Stomach (tissue), 4 donors: ENCODE measurements around the gene TIGD3.

ENCODE experiments used
- CTCF ChIP-seq, 7 experiments: fragments of 450-650 bp in 4 of 7; fragments of 200-600 bp in 3 of 7; sonication (generic) in 3 of 7; IDR thresholded peaks; one replicate each; pipeline ENCODE4 v1.5.1; 2016 to 2019; ENCODE audit warnings: antibody characterized with exemption in 7 of 7, control low read depth in 2 of 7, mild to moderate bottlenecking in 1 of 7
- EP300 ChIP-seq: sonication (generic); formaldehyde crosslinking; IDR thresholded peaks from one replicate; pipeline ENCODE4 v1.6.1; 2017; ENCODE audit warnings: antibody characterized with exemption
- POLR2A ChIP-seq, 4 donors: fragments of 450-650 bp; IDR thresholded peaks; one replicate each; pipeline ENCODE4 v1.6.1; 2016; ENCODE audit warnings: antibody characterized with exemption in 4 of 4, control low read depth in 2 of 4, mild to moderate bottlenecking in 1 of 4, moderate library complexity in 1 of 4
- POLR2AphosphoS5 ChIP-seq, 3 donors: sonication (generic); formaldehyde crosslinking; IDR thresholded peaks; one replicate each; pipeline ENCODE4 v1.6.1; 2016; ENCODE audit warnings: antibody characterized with exemption in 3 of 3

DNA sequence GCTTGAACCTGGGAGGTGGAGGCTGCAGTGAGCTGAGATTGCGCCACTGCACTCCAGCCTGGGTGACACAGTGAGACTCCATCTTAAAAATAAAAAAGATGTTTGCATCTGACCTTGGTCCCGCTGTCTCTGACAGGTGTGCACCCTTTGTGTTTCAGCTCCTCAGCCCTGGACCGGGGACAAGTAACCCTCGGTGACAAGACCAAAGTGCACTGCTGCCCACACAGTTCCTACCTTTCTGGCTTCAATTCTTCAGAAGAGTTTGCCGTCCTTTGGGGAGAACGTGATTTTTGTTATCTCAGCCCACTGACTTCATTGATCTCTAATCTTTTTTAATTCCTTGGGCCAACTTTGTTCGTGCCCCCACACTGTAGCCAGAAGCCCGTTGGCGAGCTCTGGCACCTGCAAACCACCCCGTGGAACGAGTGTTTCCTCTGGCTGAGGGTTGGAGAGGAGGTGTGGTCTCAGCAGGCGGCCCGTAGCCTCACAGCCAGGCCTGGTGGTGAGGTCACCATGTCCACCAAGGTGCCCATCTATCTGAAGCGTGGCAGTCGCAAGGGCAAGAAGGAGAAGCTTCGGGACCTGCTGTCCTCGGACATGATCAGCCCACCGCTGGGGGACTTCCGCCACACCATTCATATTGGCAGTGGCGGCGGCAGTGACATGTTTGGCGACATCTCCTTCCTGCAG, 34.0 kb upstream of the TIGD3 start:
- TF ChIP-seq CTCF (IDR thresholded peaks at IDR 0.05) (no peak), POLR2A (IDR thresholded peaks at IDR 0.05) (no peak), EP300 (no peak), POLR2AphosphoS5 (IDR thresholded peaks at IDR 0.05) (no peak)
